ENCODE data around the gene GATA2.

- TF ChIP-seq TAF1 (IDR thresholded peaks at IDR 0.05; ENCODE audit: low read depth, low read length), result no peak
- no peak for TF ChIP-seq POLR2A (IDR thresholded peaks at IDR 0.05; ENCODE audit: low read depth, low read length)
- TF ChIP-seq POLR2AphosphoS5 (IDR thresholded peaks at IDR 0.05; ENCODE audit: low read depth, low read length), result no peak
Observed at GRCh38 chr3:128521715-128522114, 28.7 kb upstream of the GATA2 start.

All from GM12891 (cell line).